Fibroblast of lung (primary cell): ENCODE results near the gene GALNT8.

Experiments used
- CTCF ChIP-seq, 2 donors: IDR thresholded peaks in 1 of 2; conservative IDR thresholded peaks in 1 of 2; 1 replicate in 1 of 2; 2 replicates in 1 of 2; pipeline ENCODE4 v1.5.1; 2011 to 2012; ENCODE audit warnings: low read length in 2 of 2, control low read depth in 1 of 2, inconsistent platforms in 1 of 2, low read depth in 1 of 2, mild to moderate bottlenecking in 1 of 2
- EZH2 ChIP-seq: IDR thresholded peaks from 2 replicates; pipeline ENCODE4 v1.5.1; 2012; ENCODE audit warnings: low read length, control low read depth, mild to moderate bottlenecking; ENCODE audit errors: missing control alignments

- TF ChIP-seq CTCF (conservative IDR thresholded peaks at IDR 0.05 in 1 of 2, IDR thresholded peaks at IDR 0.05 in 1 of 2; ENCODE audit: low read depth in 1 of 2, low read length in 2 of 2) (no peak), EZH2 (no peak)
These were observed 19.6 kb upstream of the GALNT8 start for GRCh38 chr12:4700621-4701026.
